ENCODE results near the gene ITM2C. TPM values are rescaled to one million over a fixed set of nuclear protein-coding genes. Genes with fewer than 3 reads are reported as not detected.

Gene ITM2C
- total and polyA plus RNA-seq, 2 experiments from 2014 or later: 241 to 367 TPM

GRCh38 chr2:230870544-230871360, 6.0 kb downstream of the ITM2C start:
- Mint-ChIP-seq H3K9me3 (no peaks in the 10 kb centered on the region), H3K4me1 (peaks cover 66% of the 10 kb centered on the region), H3K27me3 (ENCODE audit: insufficient read depth, low read depth, poor library complexity) (peaks cover 17% of the 10 kb centered on the region), H3K4me3 (peak overlapping the region; percentile 33; the same call in 1 of the 3 replicates), H3K27ac (peak overlapping the region; percentile 96), H3K36me3 (ENCODE audit: low read depth) (peaks cover 42% of the 10 kb centered on the region)
- peaks cover 37% of the 10 kb centered on the region for H4K20me1 ChIP-seq (replicated peaks; ENCODE audit: insufficient read depth)
- no peak for TF ChIP-seq EZH2 (IDR thresholded peaks at IDR 0.05; ENCODE audit: low read depth, unreplicated experiment)
- DNase-seq (ENCODE audit: low spot score) (no peak), ATAC-seq (no peak)
- H3K27ac ChIP-seq (ENCODE audit: low read depth): 0 out of 2 replicates have a peak overlapping the region, but pooled peaks have one; percentile 97
- peaks cover 88% of the 10 kb centered on the region for H3K79me2 ChIP-seq (replicated peaks; ENCODE audit: insufficient read depth)
- peak overlapping the region; percentile 85 for H3K4me2 ChIP-seq
- H2AFZ ChIP-seq: no peak overlapping the region
- H3K27me3 ChIP-seq (ENCODE audit: insufficient read depth): no peaks in the 10 kb centered on the region
- 0 out of 2 replicates have a peak, but pooled peaks cover 9% of the 10 kb centered on the region for H3F3A ChIP-seq (replicated peaks; ENCODE audit: low read depth)
- no peaks in the 10 kb centered on the region for H3K9me2 ChIP-seq (ENCODE audit: insufficient read depth)
- H3K36me3 ChIP-seq (ENCODE audit: insufficient read depth): peaks cover 5% of the 10 kb centered on the region; the same call in 1 of the 2 replicates
- H3K4me1 ChIP-seq (ENCODE audit: insufficient read depth): peaks cover 60% of the 10 kb centered on the region
- H3K4me3 ChIP-seq: no peak overlapping the region; the same call in 1 of the 2 replicates

DNA sequence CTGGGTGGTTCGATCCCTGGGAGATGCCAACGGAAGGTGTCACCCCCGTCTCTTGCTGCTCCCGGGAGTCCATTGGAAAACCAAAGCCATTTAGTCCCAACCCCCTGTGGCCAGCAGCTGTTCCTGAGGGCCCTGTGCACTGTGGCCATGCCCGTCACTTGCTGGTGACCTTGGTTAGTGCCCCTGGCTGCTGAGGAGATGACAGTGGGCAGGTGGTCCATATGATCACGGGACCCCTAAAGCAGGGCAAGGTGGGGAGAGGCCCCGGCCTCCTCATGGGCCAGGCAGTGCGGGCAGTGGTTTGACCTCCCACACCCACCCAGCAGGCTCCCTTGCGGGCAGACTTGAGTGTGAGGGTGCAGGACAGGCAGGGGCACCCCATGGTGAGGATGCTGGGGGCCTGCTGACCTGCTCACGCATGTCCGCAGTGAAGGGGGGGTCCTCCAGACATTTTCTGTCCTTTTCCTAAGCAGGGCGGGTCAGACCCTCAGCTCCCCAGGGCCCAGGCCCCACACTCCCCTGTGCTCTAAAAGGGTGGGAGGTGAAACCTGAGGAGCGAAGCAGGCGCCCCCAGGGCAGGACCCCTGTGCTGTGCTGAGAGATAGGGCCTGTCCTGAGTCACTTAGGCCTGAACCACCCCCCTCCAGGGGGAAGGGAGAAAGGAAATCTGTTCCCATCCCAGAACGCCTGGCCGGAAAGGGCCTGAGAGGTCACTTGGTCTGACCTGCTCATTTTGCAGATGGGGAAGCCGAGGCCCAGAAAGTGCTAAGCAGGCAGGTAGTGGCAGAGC, 6.8 kb downstream of the ITM2C start:
- ATAC-seq (no peak), DNase-seq (ENCODE audit: low spot score) (no peak)
- no peak overlapping the region for H3K4me3 ChIP-seq
- H3F3A ChIP-seq (replicated peaks; ENCODE audit: low read depth): 0 out of 2 replicates have a peak, but pooled peaks cover 9% of the 10 kb centered on the region
- H3K27ac Mint-ChIP-seq: peak overlapping the region; percentile 96; the same call in 1 of the 2 replicates
- peaks cover 15% of the 10 kb centered on the region for H3K27me3 Mint-ChIP-seq (ENCODE audit: insufficient read depth, low read depth, poor library complexity)
- peaks cover 61% of the 10 kb centered on the region for H3K4me1 Mint-ChIP-seq
- peaks cover 5% of the 10 kb centered on the region; the same call in 1 of the 2 replicates for H3K36me3 ChIP-seq (ENCODE audit: insufficient read depth)
- no peak overlapping the region for H3K4me3 Mint-ChIP-seq
- H3K36me3 Mint-ChIP-seq (ENCODE audit: low read depth): peaks cover 50% of the 10 kb centered on the region
- peak overlapping the region; percentile 85; the same call in 1 of the 2 replicates for H3K4me2 ChIP-seq
- no peaks in the 10 kb centered on the region for H3K27me3 ChIP-seq (ENCODE audit: insufficient read depth)
- no peak overlapping the region for H3K27ac ChIP-seq (ENCODE audit: low read depth)
- no peaks in the 10 kb centered on the region for H3K9me3 Mint-ChIP-seq
- no peak overlapping the region for H2AFZ ChIP-seq
- H3K4me1 ChIP-seq (ENCODE audit: insufficient read depth): peaks cover 55% of the 10 kb centered on the region
- H3K9me2 ChIP-seq (ENCODE audit: insufficient read depth): no peaks in the 10 kb centered on the region
- peaks cover 36% of the 10 kb centered on the region for H4K20me1 ChIP-seq (replicated peaks; ENCODE audit: insufficient read depth)
- H3K79me2 ChIP-seq (replicated peaks; ENCODE audit: insufficient read depth): peaks cover 80% of the 10 kb centered on the region
- no peak for TF ChIP-seq CTCF (conservative IDR thresholded peaks at IDR 0.05; ENCODE audit: low read depth in 2 of 2)
- TF ChIP-seq, protein P1, sequence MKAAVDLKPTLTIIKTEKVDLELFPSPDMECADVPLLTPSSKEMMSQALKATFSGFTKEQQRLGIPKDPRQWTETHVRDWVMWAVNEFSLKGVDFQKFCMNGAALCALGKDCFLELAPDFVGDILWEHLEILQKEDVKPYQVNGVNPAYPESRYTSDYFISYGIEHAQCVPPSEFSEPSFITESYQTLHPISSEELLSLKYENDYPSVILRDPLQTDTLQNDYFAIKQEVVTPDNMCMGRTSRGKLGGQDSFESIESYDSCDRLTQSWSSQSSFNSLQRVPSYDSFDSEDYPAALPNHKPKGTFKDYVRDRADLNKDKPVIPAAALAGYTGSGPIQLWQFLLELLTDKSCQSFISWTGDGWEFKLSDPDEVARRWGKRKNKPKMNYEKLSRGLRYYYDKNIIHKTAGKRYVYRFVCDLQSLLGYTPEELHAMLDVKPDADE (IDR thresholded peaks at IDR 0.05): no peak
- TF ChIP-seq ZNF462 (CRISPR knock-in tag; IDR thresholded peaks at IDR 0.05): no peak
- no peak for TF ChIP-seq EZH2 (IDR thresholded peaks at IDR 0.05; ENCODE audit: low read depth, unreplicated experiment)
